SK-N-SH treated with all-trans-retinoic acid at 6 μM for 48 hours (cell line): ENCODE measurements around the gene NXPE1.

Source experiments
- ATAC-seq: fragments of 200-7000 bp; cut with Tn5 transposase; 3 replicates; pipeline ENCODE4 v1.9.1; 2020; ENCODE audit warnings: mild to moderate bottlenecking, moderate library complexity
- ARNTL ChIP-seq: fragments of 450-650 bp; formaldehyde crosslinking; IDR thresholded peaks from 2 replicates; pipeline ENCODE4 v1.5.0; 2020; ENCODE audit warnings: low read depth, mild to moderate bottlenecking, moderate library complexity, borderline replicate concordance
- BACH2 ChIP-seq: fragments of 250-450 bp; sonication (Bioruptor Pico); IDR thresholded peaks from 2 replicates; pipeline ENCODE4 v1.9.0; 2021; ENCODE audit warnings: mild to moderate bottlenecking, borderline replicate concordance
- CSDC2 ChIP-seq: fragments of 250-450 bp; sonication (Bioruptor Pico); IDR thresholded peaks from 2 replicates; pipeline ENCODE4 v1.5.0; 2020; ENCODE audit warnings: mild to moderate bottlenecking, moderate library complexity
- GLIS3 ChIP-seq: fragments of 250-450 bp; sonication (Bioruptor Pico); IDR thresholded peaks from 2 replicates; pipeline ENCODE4 v1.5.0; 2020; ENCODE audit warnings: mild to moderate bottlenecking, moderate library complexity
- OSR1 ChIP-seq: fragments of 250-450 bp; sonication (Bioruptor Pico); IDR thresholded peaks from 2 replicates; pipeline ENCODE4 v1.8.0; 2022; ENCODE audit warnings: moderate library complexity, mild to moderate bottlenecking, inconsistent platforms
- PPARA ChIP-seq: fragments of 250-450 bp; sonication (Bioruptor Pico); IDR thresholded peaks from 2 replicates; pipeline ENCODE4 v1.5.0; 2020; ENCODE audit warnings: mild to moderate bottlenecking, borderline replicate concordance
- RARB ChIP-seq: fragments of 250-450 bp; sonication (Bioruptor Pico); IDR thresholded peaks from 2 replicates; pipeline ENCODE4 v1.8.0; 2021; ENCODE audit warnings: mild to moderate bottlenecking, moderate library complexity
- TCF4 ChIP-seq: fragments of 250-450 bp; sonication (Bioruptor Pico); IDR thresholded peaks from 2 replicates; pipeline ENCODE4 v1.8.0; 2021; ENCODE audit warnings: mild to moderate bottlenecking, moderate library complexity, borderline replicate concordance
- TOX ChIP-seq: fragments of 250-450 bp; sonication (Bioruptor Pico); IDR thresholded peaks from 2 replicates; pipeline ENCODE4 v1.8.0; 2021; ENCODE audit warnings: mild to moderate bottlenecking, moderate library complexity, borderline replicate concordance
- ZC3H10 ChIP-seq: fragments of 250-450 bp; sonication (Bioruptor Pico); IDR thresholded peaks from 2 replicates; pipeline ENCODE4 v1.5.1; 2021; ENCODE audit warnings: mild to moderate bottlenecking, moderate library complexity
- ZFP30 ChIP-seq: fragments of 450-650 bp; formaldehyde crosslinking; IDR thresholded peaks from 2 replicates; pipeline ENCODE4 v1.5.0; 2022; ENCODE audit warnings: mild to moderate bottlenecking, moderate library complexity
- ZNF565 ChIP-seq: fragments of 450-650 bp; formaldehyde crosslinking; conservative IDR thresholded peaks from 2 replicates; pipeline ENCODE4 v1.5.0; 2020; ENCODE audit warnings: low read depth, mild to moderate bottlenecking, moderate library complexity
- TF ChIP-seq, protein P1 (sequence below): fragments of 250-450 bp; sonication (Bioruptor Pico); IDR thresholded peaks from 2 replicates; pipeline ENCODE4 v1.8.0; 2021; ENCODE audit warnings: low read depth, mild to moderate bottlenecking, moderate library complexity, borderline replicate concordance
- TF ChIP-seq, protein P2 (sequence below): fragments of 250-450 bp; sonication (Bioruptor Pico); IDR thresholded peaks from 2 replicates; pipeline ENCODE4 v1.5.1; 2020; ENCODE audit warnings: low read depth, mild to moderate bottlenecking, moderate library complexity
- TF ChIP-seq, protein P3 (sequence below): fragments of 250-450 bp; sonication (Bioruptor Pico); IDR thresholded peaks from 2 replicates; pipeline ENCODE4 v1.5.0; 2020; ENCODE audit warnings: mild to moderate bottlenecking, moderate library complexity
- TF ChIP-seq, protein P4 (sequence below): fragments of 250-450 bp; sonication (Bioruptor Pico); IDR thresholded peaks from 2 replicates; pipeline ENCODE4 v1.5.1; 2021; ENCODE audit warnings: mild to moderate bottlenecking, moderate library complexity

NXPE1 gene

DNA sequence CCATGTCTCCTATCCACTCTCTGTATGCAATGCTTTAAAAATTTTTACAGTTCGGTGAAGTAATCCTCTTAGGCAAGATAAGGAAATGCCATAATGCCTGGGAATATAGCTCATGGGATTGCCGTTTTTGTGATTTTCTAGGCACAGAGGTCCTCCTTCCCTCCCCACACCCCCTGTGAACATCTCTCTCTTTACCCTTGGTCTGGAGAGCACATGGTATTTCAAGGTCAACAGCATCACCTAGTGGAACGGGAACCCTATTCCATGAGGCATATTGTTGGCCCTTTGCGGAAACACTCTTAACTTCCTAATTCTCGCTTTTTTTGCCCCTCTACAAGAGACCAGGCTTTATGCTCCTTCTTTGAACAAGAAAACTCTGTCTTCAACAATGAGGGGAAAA, 27.1 kb upstream of the NXPE1 start:
- no peak for ATAC-seq
- TF ChIP-seq TOX (CRISPR knock-in tag) (no peak), ZFP30 (CRISPR knock-in tag) (no peak), RARB (CRISPR knock-in tag) (no peak)
- TF ChIP-seq, protein P1, sequence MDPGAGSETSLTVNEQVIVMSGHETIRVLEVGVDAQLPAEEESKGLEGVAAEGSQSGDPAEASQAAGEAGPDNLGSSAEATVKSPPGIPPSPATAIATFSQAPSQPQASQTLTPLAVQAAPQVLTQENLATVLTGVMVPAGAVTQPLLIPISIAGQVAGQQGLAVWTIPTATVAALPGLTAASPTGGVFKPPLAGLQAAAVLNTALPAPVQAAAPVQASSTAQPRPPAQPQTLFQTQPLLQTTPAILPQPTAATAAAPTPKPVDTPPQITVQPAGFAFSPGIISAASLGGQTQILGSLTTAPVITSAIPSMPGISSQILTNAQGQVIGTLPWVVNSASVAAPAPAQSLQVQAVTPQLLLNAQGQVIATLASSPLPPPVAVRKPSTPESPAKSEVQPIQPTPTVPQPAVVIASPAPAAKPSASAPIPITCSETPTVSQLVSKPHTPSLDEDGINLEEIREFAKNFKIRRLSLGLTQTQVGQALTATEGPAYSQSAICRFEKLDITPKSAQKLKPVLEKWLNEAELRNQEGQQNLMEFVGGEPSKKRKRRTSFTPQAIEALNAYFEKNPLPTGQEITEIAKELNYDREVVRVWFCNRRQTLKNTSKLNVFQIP (CRISPR knock-in tag), result no peak

DNA sequence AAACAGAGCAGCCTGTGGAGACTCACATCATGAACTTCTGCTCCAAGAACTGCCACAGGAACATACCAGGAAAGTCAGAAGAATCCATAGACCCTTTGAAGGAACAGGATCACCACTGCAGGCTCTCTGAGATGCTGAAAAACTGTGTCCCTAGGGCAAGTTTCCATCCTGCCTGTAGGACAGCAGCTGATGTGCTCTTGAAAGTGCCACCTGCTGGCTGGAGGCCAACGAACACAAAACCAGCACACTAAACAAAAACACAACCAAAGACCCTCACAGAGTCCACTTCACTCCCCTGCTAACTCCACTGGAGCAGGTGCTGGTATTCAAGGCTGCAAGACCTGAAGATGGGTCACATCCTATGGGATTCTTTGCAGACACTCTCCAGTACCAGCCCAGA, 12.0 kb upstream of the NXPE1 start:
- TF ChIP-seq CSDC2 (CRISPR knock-in tag) (no peak), RARB (CRISPR knock-in tag) (no peak), ZC3H10 (no peak), PPARA (CRISPR knock-in tag) (no peak), BACH2 (CRISPR knock-in tag) (no peak), TCF4 (CRISPR knock-in tag) (no peak)
- TF ChIP-seq, protein P2, sequence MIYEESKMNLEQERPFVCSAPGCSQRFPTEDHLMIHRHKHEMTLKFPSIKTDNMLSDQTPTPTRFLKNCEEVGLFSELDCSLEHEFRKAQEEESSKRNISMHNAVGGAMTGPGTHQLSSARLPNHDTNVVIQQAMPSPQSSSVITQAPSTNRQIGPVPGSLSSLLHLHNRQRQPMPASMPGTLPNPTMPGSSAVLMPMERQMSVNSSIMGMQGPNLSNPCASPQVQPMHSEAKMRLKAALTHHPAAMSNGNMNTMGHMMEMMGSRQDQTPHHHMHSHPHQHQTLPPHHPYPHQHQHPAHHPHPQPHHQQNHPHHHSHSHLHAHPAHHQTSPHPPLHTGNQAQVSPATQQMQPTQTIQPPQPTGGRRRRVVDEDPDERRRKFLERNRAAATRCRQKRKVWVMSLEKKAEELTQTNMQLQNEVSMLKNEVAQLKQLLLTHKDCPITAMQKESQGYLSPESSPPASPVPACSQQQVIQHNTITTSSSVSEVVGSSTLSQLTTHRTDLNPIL (CRISPR knock-in tag), result no peak
- ATAC-seq, result no peak

DNA sequence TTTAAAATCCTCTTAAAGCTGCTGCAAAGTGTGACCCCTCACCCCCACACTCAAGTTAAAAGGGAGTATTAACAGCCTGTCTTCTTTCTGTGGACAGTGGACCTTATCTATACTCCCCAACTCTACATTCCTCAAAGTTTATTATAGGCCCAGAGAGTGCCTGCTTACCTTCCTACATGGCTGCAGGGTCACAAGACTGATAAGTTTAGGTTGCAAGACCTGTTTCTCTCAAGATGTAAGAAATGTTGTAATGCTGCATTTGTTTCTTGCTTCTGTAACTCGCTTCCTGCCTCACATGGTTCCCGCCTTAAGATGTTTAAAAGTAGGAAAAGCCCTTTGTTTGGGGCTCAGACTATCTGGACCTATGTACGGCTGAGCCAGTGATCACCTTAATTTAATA, 10.1 kb upstream of the NXPE1 start:
- ATAC-seq, result no peak
- TF ChIP-seq BACH2 (CRISPR knock-in tag), result no peak
- TF ChIP-seq OSR1 (CRISPR knock-in tag), result no peak
- TF ChIP-seq, protein P1 (CRISPR knock-in tag), result no peak

DNA sequence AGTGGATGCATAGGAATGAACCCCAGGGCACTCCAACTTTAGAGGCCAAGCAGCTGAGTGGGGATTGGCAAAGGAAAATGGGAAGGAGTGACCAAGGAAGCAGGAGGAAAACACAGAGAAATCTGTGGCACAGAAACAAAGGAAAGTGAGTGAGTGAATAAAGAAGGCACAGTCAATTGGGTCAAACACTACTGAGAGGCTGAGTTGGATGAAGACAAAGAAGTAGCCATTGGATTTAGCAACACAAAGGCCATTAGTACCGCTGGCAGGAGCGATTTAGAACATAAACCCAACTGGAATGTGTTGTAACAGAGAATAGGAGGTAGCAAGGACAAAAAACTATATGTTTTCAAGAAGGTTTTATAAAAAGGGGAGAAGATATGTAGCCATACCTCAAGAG, 6.6 kb upstream of the NXPE1 start:
- no peak for TF ChIP-seq ARNTL
- TF ChIP-seq ZNF565 (CRISPR knock-in tag), result no peak
- TF ChIP-seq TOX (CRISPR knock-in tag), result no peak
- TF ChIP-seq GLIS3, result no peak
- no peak for TF ChIP-seq ZFP30 (CRISPR knock-in tag)
- no peak for TF ChIP-seq BACH2 (CRISPR knock-in tag)
- TF ChIP-seq, protein P3, sequence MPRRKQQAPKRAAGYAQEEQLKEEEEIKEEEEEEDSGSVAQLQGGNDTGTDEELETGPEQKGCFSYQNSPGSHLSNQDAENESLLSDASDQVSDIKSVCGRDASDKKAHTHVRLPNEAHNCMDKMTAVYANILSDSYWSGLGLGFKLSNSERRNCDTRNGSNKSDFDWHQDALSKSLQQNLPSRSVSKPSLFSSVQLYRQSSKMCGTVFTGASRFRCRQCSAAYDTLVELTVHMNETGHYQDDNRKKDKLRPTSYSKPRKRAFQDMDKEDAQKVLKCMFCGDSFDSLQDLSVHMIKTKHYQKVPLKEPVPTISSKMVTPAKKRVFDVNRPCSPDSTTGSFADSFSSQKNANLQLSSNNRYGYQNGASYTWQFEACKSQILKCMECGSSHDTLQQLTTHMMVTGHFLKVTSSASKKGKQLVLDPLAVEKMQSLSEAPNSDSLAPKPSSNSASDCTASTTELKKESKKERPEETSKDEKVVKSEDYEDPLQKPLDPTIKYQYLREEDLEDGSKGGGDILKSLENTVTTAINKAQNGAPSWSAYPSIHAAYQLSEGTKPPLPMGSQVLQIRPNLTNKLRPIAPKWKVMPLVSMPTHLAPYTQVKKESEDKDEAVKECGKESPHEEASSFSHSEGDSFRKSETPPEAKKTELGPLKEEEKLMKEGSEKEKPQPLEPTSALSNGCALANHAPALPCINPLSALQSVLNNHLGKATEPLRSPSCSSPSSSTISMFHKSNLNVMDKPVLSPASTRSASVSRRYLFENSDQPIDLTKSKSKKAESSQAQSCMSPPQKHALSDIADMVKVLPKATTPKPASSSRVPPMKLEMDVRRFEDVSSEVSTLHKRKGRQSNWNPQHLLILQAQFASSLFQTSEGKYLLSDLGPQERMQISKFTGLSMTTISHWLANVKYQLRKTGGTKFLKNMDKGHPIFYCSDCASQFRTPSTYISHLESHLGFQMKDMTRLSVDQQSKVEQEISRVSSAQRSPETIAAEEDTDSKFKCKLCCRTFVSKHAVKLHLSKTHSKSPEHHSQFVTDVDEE, result no peak
- TF ChIP-seq, protein P4, sequence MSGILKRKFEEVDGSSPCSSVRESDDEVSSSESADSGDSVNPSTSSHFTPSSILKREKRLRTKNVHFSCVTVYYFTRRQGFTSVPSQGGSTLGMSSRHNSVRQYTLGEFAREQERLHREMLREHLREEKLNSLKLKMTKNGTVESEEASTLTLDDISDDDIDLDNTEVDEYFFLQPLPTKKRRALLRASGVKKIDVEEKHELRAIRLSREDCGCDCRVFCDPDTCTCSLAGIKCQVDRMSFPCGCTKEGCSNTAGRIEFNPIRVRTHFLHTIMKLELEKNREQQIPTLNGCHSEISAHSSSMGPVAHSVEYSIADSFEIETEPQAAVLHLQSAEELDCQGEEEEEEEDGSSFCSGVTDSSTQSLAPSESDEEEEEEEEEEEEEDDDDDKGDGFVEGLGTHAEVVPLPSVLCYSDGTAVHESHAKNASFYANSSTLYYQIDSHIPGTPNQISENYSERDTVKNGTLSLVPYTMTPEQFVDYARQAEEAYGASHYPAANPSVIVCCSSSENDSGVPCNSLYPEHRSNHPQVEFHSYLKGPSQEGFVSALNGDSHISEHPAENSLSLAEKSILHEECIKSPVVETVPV (CRISPR knock-in tag), result no peak
- TF ChIP-seq, protein P1 (CRISPR knock-in tag), result no peak
- no peak for ATAC-seq
